Measurements from ENCODE around the gene LYPLA2.

The LYPLA2 gene

GRCh38 chr1:23748016-23748415 is 42.9 kb upstream of the LYPLA2 start:
- Histone ChIP-seq H3K36me3 (replicated peaks) (peaks cover 36% of the 10 kb centered on the region), H3K27me3 (replicated peaks) (no peaks in the 10 kb centered on the region), H3K27ac (no peak overlapping the region), H3K4me3 (ENCODE audit: low read depth, low read length) (no peak overlapping the region)
- in situ Hi-C loops (cut with HindIII; ENCODE audit: low pct_ligation_motif_present, low sequenced_read_pairs): no loop called here
- TF ChIP-seq, protein P1, sequence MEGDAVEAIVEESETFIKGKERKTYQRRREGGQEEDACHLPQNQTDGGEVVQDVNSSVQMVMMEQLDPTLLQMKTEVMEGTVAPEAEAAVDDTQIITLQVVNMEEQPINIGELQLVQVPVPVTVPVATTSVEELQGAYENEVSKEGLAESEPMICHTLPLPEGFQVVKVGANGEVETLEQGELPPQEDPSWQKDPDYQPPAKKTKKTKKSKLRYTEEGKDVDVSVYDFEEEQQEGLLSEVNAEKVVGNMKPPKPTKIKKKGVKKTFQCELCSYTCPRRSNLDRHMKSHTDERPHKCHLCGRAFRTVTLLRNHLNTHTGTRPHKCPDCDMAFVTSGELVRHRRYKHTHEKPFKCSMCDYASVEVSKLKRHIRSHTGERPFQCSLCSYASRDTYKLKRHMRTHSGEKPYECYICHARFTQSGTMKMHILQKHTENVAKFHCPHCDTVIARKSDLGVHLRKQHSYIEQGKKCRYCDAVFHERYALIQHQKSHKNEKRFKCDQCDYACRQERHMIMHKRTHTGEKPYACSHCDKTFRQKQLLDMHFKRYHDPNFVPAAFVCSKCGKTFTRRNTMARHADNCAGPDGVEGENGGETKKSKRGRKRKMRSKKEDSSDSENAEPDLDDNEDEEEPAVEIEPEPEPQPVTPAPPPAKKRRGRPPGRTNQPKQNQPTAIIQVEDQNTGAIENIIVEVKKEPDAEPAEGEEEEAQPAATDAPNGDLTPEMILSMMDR (IDR thresholded peaks at IDR 0.05; ENCODE audit: low read depth, low read length, missing control alignments): no peak
- DNase-seq: no peak

DNA sequence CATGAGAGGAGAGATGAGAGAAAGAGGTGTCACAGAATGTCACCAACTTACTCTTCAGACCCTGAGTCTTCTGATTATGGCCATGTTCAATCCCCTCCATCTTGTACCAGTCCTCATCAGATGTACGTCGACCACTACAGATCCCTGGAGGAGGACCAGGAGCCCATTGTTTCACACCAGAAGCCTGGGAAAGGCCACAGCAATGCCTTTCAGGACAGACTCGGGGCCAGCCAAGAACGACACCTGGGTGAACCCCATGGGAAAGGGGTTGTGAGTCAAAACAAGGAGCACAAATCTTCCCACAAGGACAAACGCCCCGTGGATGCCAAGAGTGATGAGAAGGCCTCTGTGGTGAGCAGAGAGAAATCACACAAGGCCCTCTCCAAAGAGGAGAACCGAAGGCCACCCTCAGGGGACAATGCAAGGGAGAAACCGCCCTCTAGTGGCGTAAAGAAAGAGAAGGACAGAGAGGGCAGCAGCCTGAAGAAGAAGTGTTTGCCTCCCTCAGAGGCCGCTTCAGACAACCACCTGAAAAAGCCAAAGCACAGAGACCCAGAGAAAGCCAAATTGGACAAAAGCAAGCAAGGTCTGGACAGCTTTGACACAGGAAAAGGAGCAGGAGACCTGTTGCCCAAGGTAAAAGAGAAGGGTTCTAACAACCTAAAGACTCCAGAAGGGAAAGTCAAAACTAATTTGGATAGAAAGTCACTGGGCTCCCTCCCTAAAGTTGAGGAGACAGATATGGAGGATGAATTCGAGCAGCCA is 39.7 kb upstream of the LYPLA2 start:
- DNase-seq: peak; percentile 57
- peak overlapping the region; percentile 26 for H3K27ac ChIP-seq
- in situ Hi-C loops (cut with HindIII; ENCODE audit: low pct_ligation_motif_present, low sequenced_read_pairs): no loop called here
- TF ChIP-seq, protein P1 (IDR thresholded peaks at IDR 0.05; ENCODE audit: low read depth, low read length, missing control alignments): peak; percentile 85
- H3K4me3 ChIP-seq (ENCODE audit: low read depth, low read length): no peak overlapping the region
- H3K27me3 ChIP-seq (replicated peaks): no peaks in the 10 kb centered on the region
- H3K36me3 ChIP-seq (replicated peaks): peaks cover 64% of the 10 kb centered on the region

DNA sequence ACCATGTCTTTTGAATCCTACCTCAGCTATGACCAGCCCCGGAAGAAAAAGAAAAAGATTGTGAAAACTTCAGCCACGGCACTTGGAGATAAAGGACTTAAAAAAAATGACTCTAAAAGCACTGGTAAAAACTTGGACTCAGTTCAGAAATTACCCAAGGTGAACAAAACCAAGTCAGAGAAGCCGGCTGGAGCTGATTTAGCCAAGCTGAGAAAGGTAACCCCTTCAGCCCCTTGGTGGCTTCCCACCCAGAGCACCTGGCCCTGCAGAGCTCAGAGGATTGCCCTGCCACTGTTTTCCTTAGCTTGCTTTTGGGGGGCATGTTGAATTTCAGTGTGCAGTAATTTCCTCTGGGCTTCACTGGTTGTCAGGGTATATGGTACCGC is 39.1 kb upstream of the LYPLA2 start:
- no peak overlapping the region for H3K4me3 ChIP-seq (ENCODE audit: low read depth, low read length)
- no peak overlapping the region for H3K27ac ChIP-seq
- H3K27me3 ChIP-seq (replicated peaks): no peaks in the 10 kb centered on the region
- H3K36me3 ChIP-seq (replicated peaks): peaks cover 68% of the 10 kb centered on the region
- TF ChIP-seq, protein P1 (IDR thresholded peaks at IDR 0.05; ENCODE audit: low read depth, low read length, missing control alignments): no peak
- DNase-seq: no peak
- in situ Hi-C loops (cut with HindIII; ENCODE audit: low pct_ligation_motif_present, low sequenced_read_pairs): no loop called here

GRCh38 chr1:23752909-23753308 is 38.0 kb upstream of the LYPLA2 start:
- no peak overlapping the region for H3K4me3 ChIP-seq (ENCODE audit: low read depth, low read length)

GRCh38 chr1:23756676-23757075 is 34.3 kb upstream of the LYPLA2 start:
- in situ Hi-C loops (cut with HindIII; ENCODE audit: low pct_ligation_motif_present, low sequenced_read_pairs): no loop called here
- Histone ChIP-seq H3K27ac (peak overlapping the region; percentile 80), H3K36me3 (replicated peaks) (peaks cover 92% of the 10 kb centered on the region), H3K4me3 (ENCODE audit: low read depth, low read length) (no peak overlapping the region), H3K27me3 (replicated peaks) (no peaks in the 10 kb centered on the region)
- DNase-seq: peak; percentile 80
- TF ChIP-seq, protein P1 (IDR thresholded peaks at IDR 0.05; ENCODE audit: low read depth, low read length, missing control alignments): no peak

More at GRCh38 chr1:23752909-23753308, 38.0 kb upstream of the LYPLA2 start:
- H3K36me3 ChIP-seq (replicated peaks): peaks cover 77% of the 10 kb centered on the region
- TF ChIP-seq, protein P1 (IDR thresholded peaks at IDR 0.05; ENCODE audit: low read depth, low read length, missing control alignments): no peak
- in situ Hi-C loops (cut with HindIII; ENCODE audit: low pct_ligation_motif_present, low sequenced_read_pairs): no loop called here
- no peak for DNase-seq
- H3K27me3 ChIP-seq (replicated peaks): no peaks in the 10 kb centered on the region
- H3K27ac ChIP-seq: no peak overlapping the region

DNA sequence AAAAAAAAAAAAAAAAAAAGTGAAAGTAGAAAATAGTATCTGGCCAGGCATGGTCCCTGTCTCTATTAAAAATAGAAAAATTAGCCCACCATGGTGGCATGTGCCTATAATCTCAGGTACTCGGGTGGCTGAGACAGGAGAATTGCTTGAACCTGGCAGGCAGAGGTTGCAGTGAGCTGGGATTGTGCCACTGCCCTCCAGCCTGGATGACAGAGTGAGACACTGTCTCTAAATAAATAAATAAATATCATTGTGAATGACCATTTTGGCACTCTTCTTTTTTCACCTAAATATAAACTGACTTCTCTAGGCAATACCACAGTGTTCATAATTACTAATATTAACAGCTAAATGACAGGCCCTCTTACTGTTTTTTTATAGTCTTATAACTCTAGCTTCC is 33.1 kb upstream of the LYPLA2 start:
- TF ChIP-seq, protein P1 (IDR thresholded peaks at IDR 0.05; ENCODE audit: low read depth, low read length, missing control alignments): no peak
- Histone ChIP-seq H3K27me3 (replicated peaks) (no peaks in the 10 kb centered on the region), H3K27ac (no peak overlapping the region), H3K36me3 (replicated peaks) (peaks cover 89% of the 10 kb centered on the region), H3K4me3 (ENCODE audit: low read depth, low read length) (no peak overlapping the region)
- DNase-seq: no peak
- in situ Hi-C loops (cut with HindIII; ENCODE audit: low pct_ligation_motif_present, low sequenced_read_pairs): no loop called here
